SK-MEL-5 (cell line): Measurements from ENCODE around the gene CHKA. TPM values are rescaled to one million over a fixed set of nuclear protein-coding genes. Genes with fewer than 3 reads are reported as not detected.

Experiments
- DNase-seq: peaks from one replicate; pipeline ENCODE4 v3.0.0-alpha.2; 2016; ENCODE audit warnings: low read depth, low spot score
- in situ Hi-C: cut with HindIII; loops from 2 replicates; pipeline ENCODE4 v1.10.0; 2016; ENCODE audit warnings: low sequenced_read_pairs, high pct_unique_total_duplicates, low pct_unique_long_range_greater_than_20kb
- total RNA-seq: library from RNA; depleted of rRNA; stranded (reverse); fragments of >200 nt; shearing (Covaris generic); gene quantifications from 2 replicates; pipeline ENCODE4 v1.2.3, GENCODE V29; 2014

The CHKA gene
- total RNA-seq, 1 experiment from 2014 or later, result 62.2 TPM

DNA sequence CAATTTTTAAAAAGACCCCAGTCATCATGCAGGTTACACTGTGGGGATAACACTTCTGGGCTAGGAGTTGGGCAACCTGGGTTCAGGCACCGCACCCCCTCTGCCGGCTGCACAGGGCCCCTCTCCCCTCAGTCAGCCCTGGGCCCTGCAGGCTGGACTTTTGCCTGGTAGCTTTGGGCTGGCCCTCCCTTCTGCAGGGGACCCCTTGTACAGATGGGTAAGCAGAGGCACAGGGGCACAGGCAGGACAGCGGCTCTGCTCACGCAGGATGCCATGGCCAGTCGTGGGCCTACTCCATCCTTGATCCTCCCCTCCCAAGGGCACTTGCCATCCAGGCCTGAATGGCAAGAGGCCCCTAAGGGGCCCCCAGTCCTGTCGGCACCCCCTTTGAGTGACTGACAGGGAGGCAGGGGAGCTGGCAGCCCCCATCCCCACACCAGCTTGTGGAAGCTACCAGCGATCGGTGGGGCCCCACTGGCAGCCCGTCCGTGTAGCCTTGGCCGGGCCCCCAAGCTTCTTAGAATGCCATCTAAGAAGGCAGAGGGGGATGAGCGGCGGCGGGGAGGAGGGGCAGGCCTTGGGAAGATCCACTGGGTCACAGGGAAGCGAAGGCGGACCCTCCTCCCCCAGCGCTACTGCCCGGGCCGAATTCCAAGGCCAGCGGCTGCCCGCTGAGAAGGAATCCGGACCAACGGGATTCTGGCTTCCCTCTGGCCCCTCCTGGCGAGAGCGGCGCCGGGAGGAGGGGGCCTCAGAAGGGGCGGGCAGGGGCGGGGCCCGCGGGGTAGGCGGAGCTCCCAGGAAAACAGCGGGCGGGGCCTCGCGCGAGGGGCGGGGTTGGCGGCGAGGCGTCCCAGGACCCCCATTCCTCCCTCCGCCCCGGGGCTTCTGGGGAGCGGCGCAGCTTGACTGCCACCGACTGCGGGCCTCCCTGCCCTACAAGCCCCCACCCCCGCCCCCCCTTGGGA is 6.8 kb upstream of the CHKA start:
- in situ Hi-C loops, result no loop called here
- no peak for DNase-seq

DNA sequence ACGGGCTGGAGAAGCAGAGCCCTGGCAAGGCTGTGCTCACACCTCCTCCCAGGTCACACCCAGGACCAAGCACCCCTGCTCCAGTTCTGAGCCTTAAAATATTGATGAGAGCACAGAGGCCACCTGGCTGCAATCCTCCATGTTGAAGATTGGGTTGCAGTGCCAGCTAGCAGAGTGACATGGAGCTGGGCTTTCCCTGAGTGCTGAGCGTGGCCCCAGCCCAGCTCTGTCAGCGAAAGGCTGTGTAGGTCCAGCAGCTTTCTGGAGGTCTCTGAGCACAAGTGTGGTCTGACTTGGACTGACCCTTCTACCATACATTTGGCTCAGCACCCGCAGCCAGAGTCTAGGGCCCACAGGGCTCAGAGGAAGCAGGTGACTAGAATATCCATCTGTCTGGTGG is 4.0 kb upstream of the CHKA start:
- no peak for DNase-seq
- in situ Hi-C loops, result no loop called here

DNA sequence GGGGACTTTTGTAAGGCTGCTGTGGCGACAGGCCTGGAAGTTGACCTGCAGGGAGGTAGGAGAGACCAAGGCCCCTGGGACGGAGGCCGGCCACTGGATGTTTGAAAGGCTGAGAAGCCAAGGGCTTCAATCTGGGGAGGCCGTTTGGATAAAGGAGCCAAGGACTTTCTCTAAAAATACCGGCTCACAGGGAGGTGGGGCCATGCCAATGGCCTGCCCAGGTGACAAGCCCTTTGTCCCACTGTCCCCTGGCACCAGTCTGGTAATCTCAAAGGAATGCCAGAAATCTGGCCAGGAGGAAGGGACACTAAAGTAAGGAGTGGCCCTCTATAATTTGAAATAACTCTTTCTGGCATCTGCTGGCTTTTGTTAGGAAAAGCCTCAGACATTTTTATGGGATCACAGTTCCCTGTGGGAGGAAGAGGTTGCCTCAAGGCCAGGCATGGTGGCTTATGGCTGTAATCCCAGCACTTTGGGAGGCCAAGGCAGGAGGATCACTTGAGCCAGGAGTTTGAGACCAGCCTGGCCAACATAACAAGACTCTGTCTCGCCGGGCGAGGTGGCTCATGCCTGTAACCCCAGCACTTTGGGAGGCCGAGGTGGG is 1.9 kb upstream of the CHKA start:
- in situ Hi-C loops, result no loop called here
- no peak for DNase-seq

DNA sequence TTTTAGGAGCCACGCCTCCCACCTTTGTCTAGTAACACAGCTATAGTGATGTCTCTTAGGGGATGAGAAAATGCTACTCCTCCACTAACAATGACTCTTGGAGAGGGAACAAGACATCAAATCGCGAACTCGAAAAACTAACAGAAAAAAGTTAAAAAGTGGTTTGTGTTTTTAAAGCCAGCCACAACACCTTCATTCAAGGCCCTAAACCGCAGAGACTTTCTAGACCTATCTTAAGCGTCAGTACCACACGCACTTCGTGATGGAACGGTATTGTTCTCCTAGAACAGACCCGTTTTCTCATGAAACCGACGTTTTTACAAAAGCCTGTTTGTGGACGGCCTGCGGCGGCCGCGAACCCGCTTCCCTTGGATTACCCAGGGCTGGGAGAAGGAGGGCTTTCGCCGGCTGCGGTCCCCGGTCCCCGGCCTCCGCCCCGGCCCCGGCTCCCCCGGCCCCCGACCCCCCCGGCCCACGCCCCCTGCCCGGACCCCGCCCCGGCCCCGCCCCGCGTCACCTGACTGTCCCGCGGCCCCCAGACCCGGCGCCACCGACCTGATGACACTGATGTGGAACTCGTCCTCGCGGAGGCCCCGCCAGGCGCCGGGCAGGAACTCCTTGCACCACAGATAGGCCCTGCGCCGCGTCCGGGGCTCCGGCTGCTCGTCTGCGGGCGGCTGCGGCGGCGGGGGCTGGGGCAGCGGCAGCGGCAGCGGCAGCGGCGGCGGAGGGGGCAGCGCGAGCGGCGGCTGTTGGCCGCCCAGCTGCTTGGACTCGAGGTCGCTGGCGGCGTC is 718 bp downstream of the CHKA start:
- in situ Hi-C loops, result no loop called here
- DNase-seq, result peak; percentile 79

DNA sequence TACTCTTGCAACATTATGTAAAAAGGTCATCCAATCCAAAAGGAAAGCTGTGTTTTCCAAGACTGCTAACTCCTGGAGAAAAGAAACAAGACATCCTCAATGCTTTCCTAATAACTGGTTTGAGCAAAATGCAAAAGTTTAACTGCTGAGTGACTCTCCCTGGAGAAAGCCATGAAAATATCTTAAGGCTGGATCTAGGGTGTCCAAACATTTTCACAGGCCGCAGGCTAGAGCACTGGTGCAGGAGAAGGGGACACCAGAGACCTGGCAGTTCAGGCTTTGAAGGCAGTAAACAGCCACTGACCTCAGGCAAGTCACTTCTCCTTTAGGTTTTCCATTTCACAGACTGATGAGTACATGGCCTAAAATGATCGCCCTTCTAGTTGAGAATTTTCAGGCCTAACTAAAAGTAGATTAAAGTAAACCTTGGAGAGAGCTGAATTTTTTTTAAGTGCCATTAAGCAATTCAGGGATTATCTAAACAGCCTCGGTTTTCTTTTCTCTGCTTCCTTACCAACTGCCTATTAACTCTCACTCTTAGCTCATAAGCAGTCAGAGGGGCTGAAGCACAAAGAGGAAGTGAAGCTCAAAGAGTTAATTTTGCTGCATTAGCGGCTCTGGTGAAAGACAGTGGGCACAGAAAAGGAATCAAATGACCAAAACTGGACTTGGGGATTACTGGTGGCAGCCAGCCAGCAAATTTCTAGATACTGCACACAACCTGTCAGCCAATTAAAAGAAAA is 2.3 kb downstream of the CHKA start:
- in situ Hi-C loops, result no loop called here
- DNase-seq, result no peak

DNA sequence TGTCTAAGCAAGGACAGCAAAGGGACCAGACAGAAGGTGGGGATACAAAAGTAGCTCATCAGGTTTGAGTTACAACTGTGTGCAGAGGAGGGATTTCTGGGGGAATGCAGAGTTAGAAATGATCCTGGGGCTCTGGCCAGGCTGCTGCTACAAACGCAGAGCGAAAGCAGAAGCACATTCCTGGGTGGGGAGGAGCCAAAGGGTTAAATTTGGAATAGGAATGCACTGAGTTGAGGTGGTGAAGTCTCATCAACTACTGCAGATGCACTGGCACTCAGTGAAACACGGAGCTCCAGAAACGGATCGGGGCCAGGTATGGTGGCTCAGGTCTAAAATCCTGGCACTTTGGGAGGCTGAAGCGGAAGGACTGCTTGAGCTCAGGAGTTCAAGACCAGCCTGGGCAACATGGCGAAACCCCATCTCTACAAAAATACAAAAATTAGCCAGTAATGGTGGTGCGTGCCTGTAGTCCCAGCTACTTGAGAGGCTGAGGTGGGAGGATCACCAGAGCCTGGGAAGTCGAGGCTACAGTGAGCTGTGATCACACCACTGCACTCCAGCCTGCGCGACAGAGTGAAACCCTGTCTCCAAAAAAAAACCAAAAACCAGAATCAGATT is 3.2 kb downstream of the CHKA start:
- DNase-seq, result no peak
- in situ Hi-C loops, result no loop called here

DNA sequence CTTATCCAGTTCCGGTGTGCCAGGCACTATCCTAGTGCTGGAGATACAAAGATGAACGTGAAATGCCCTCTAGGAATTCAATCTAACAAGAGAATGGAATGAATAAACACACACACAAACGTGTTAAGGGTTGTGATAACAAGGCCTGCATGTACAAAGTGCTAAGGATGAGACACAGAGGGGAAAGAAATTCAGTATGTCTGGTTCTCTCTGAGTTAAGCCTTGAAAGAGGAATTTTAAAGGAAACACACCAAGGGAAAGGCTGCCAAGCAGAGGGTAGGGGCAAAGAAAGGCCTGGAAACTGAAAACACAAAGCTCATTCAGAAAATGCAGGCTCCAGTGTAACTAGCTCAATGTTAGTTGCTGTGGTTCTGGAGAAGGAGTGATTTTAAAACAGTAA is 4.2 kb downstream of the CHKA start:
- no peak for DNase-seq
- in situ Hi-C loops, result no loop called here

DNA sequence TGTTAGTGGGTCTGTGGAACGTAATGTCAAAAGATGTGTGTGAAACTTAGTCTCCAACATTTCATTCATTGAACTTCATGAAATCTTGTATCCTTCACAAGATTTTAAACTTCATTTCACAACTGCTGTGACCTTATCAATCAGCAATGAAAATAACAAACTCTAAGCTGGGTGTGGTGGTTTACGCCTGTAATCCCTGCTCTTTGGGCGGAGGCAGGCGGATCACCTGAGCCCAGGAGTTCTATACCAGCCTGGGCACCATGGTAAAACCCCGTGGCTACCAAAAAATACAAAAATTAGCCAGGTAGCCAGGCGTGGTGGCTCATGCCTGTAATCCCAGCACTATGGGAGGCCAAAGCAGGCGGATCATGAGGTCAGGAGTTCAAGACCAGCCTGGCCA is 5.1 kb downstream of the CHKA start:
- DNase-seq, result no peak
- in situ Hi-C loops, result no loop called here

DNA sequence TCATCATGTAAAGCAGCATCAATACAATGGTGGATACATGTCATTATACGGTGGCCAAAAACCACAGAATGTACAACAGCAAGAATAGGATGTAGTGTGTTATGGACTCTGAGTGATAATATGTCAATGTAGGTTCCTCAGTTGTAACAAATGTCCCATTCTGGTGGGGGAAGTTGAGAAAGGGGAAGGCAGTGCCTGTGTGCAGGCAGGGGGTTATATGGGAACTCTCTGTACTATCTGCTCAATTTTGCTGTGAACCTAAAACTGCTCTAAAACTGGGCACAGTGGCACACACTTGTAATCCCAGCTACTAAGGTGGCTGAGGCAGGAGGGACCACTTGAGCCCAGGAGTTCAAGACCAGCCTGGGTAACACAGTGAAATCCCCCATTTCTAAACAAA is 5.9 kb downstream of the CHKA start:
- in situ Hi-C loops, result no loop called here
- DNase-seq, result no peak

DNA sequence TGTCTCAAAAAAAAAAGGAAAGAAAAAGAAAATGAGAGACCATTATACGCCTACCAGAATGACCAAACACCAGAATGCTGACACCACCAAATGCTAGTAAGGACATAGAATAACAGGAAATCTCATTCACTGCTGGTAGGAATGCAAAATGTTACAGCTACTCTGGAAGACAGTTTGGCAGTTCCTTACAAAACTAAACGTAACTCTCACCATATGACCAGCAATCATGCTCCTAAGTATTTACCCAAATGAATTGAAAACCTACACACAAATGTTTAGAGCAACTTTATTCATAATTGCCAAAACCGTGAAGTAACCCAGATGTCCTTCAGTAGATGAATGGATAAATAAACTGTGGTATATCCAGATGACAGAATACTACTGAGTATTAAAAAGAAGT is 7.2 kb downstream of the CHKA start:
- in situ Hi-C loops, result no loop called here
- no peak for DNase-seq

DNA sequence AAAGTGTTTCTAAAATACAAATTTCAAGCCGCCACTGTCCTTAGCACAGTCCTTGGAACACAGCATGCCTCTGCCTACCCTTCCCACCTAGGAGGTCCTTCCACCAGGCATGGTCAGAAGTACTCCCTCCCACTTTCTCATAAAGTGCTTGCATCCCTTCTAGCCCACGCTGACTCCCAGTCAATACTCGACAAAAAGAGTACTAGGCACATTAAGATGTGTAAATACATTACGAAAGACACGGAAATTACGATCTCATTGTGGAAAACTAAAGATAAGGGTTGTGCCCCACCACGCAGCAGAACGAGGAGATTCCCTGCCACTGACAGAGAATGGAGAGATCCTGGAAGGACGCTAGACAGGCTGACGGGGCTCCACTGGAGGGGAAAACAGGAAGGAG is 13.5 kb downstream of the CHKA start:
- no peak for DNase-seq
- in situ Hi-C loops, result no loop called here

DNA sequence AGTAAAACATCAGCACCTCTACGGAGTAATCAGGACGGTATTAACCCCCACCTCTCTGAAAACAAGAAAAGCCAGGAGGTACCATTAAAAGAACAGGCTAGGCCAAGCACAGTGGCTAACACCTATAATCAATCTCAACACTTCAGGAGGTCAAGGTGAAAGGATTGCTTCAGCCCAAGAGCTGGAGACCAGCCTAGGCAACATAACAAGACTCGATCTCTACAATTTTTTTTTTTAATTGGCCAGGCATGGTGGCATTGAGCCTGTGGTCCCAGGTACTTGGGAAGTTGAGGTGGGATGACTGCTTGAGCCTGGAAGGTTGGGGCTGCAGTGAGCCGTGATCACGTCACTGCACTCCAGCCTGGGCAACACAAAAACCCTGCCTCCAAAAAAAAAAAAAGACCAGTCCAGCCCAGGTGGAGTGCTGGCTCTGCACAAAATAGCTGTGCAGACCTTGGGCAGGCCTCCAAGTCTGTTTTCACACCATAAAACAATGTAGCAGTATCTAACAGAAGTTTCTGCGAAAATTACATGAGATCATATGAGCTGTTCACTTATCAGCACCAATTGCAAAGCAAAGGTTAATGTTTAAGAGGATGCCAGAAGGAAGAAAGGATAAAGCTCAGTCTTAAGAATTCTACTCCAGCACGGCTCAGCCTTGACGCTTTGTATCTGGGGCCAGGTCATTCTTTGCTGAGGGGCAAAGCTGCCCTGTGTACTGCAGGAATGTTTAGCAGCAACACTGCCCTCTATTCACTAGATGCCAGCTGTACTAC is 14.8 kb downstream of the CHKA start:
- in situ Hi-C loops, result no loop called here
- peak; percentile 50 for DNase-seq

DNA sequence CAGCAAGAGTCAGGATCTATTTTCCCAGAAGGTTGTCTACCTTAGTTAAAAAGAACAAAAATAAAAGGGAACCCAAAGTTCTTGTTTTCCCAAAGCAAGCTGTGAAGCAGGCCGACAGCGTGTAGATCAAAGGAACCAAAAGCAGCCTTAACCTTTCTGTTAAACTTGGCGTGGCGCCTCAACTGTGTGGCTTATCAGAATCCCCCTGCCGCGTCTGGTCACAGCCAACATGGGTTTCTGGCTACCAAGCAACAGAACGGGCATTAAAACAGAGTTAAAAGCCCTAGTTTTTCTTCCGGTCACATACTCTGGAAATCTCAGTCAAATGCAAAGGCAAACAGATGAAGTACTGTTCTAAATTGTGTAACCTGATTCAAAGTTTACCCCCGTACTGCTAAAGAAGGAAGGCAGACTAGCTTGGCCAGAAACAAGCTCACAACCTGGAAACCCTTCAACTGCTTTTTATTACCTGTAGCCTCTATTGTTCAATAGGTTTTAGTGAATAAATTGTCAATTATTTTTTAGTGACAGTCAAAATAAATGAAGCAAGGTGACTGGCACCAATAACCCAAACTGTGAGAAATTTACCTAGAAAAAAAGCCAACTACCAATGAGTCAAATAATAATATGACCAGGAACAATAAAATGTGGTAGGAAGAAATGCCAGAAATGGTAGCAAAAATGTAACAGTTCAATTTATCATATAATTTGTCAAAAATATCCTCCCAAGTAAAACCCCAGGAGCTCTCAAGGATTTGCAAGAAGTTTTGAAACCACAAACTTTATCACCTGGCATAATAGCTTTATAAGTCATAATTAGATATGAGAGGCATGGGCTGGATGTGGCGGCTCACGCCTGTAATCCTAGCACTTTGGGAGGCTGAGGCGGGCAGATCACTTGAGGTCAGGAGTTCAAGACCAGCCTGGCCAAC is 21.4 kb downstream of the CHKA start:
- in situ Hi-C loops, result no loop called here
- DNase-seq, result peak; percentile 94

DNA sequence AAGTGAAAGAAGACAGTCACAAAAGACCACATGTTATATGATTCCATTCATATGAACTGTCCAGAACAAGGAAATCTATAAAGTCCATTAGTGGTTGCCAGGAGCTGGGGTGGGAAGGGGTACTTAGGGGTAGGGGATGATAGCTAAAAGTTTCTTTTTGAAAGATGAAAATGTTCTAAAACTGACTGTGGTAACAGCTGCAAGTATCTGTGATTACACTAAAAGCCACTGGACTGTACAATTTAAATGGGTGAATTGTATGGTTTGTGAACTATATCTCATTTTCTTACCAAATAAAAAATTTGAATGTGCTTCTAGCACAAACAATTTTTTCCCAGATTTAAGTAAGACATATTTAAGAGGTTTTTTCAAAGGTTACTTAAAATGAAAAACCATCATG is 22.1 kb downstream of the CHKA start:
- no peak for DNase-seq
- in situ Hi-C loops, result no loop called here

DNA sequence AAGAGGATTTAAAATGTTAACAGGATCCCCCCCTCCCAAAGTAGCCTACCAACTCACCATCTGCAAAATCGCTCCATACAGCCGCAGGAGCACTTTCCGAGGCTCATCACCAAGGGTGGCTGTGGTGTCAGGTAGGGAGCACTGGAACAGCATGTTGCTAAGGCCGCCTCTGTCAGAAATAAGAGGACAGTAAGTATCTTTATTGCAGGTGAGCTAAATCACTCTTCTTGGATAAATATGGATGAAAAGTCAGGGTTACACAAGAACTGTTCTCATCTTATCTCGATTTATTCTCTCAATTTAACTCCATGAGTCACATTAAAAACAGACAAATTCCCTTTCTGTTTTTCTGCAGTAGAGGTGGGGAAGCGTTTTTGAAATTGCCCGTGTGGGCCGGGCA is 24.2 kb downstream of the CHKA start:
- DNase-seq, result no peak
- in situ Hi-C loops, result no loop called here

DNA sequence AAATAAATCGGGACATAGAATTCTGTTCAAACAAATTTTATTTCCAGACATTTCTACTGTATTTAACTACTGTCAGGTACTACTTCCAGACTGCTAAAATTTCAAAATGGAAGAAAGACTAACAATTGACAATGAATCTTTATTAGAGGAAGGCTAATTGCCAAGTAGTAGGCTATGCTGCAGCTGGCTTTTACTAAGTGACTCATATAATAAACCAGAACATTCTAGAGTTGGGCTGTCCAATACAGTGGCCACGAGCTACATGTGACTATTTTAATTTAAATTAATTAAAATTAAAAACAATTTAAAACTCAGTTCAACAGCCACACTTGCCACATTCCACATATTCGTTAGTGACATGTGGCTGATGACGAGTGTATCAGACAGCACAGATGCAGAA is 27.6 kb downstream of the CHKA start:
- no peak for DNase-seq
- in situ Hi-C loops, result no loop called here
